Neuronal stem cell (in vitro differentiated cells): ENCODE data around the gene KDF1.
A peak's percentile ranks its signal among the peaks of the same experiment; 100 is the strongest.

Source experiments
- DNase-seq: peaks from one replicate; pipeline ENCODE4 v3.0.0-alpha.2; 2013; ENCODE audit warnings: low spot score
- H2AFZ ChIP-seq: one replicate; pipeline ENCODE4 v1.6.1; 2013; ENCODE audit warnings: mild to moderate bottlenecking, low read length, inconsistent platforms
- H2AK5ac ChIP-seq: 2 replicates; pipeline ENCODE4 v1.6.1; 2013; ENCODE audit warnings: low read depth, mild to moderate bottlenecking, inconsistent platforms, low read length, moderate library complexity, mixed read lengths
- H2BK120ac ChIP-seq: 2 replicates; pipeline ENCODE4 v1.6.1; 2013; ENCODE audit warnings: low read depth, mild to moderate bottlenecking, inconsistent platforms, low read length, moderate library complexity, mixed read lengths
- H2BK12ac ChIP-seq: one replicate; pipeline ENCODE4 v1.6.1; 2013; ENCODE audit warnings: low read length, inconsistent platforms
- H2BK15ac ChIP-seq: 2 replicates; pipeline ENCODE4 v1.6.1; 2013; ENCODE audit warnings: mild to moderate bottlenecking, low read length, inconsistent platforms, mixed read lengths
- H2BK5ac ChIP-seq: one replicate; pipeline ENCODE4 v1.6.1; 2013; ENCODE audit warnings: inconsistent platforms, mild to moderate bottlenecking, low read length, moderate library complexity
- H3K14ac ChIP-seq: one replicate; pipeline ENCODE4 v1.6.1; 2013; ENCODE audit warnings: low read length, inconsistent platforms
- H3K18ac ChIP-seq: 2 replicates; pipeline ENCODE4 v1.6.1; 2013; ENCODE audit warnings: low read length, inconsistent platforms
- H3K23ac ChIP-seq: 2 replicates; pipeline ENCODE4 v1.6.1; 2013; ENCODE audit warnings: low read depth, mild to moderate bottlenecking, mixed read lengths, low read length, inconsistent platforms; ENCODE audit not compliant: poor library complexity
- H3K27ac ChIP-seq: replicated peaks from 3 replicates; pipeline ENCODE4 v1.5.1; 2013; ENCODE audit warnings: low read length, inconsistent platforms
- H3K27me3 ChIP-seq, 3 experiments: 2 replicates each; pipeline ENCODE4 v1.6.1; 2013; ENCODE audit warnings: low read length in 3 of 3, mild to moderate bottlenecking in 2 of 3, inconsistent platforms in 1 of 3, low read depth in 1 of 3, mixed read lengths in 1 of 3, moderate library complexity in 1 of 3; ENCODE audit not compliant: control insufficient read depth in 3 of 3, insufficient read depth in 3 of 3
- H3K36me3 ChIP-seq, 2 donors: replicated peaks in 1 of 2; 2 replicates each; pipeline ENCODE4 v1.6.1; 2013; ENCODE audit warnings: low read length in 2 of 2; ENCODE audit not compliant: control insufficient read depth in 2 of 2, insufficient read depth in 2 of 2
- H3K4ac ChIP-seq: 2 replicates; pipeline ENCODE4 v1.6.1; 2013; ENCODE audit warnings: inconsistent platforms, mild to moderate bottlenecking, low read length, moderate library complexity
- H3K4me1 ChIP-seq, 2 donors: 1 replicate in 1 of 2; 2 replicates in 1 of 2; pipeline ENCODE4 v1.6.1; 2013; ENCODE audit warnings: low read length in 2 of 2, low read depth in 1 of 2; ENCODE audit not compliant: control insufficient read depth in 2 of 2, insufficient read depth in 1 of 2
- H3K4me2 ChIP-seq: one replicate; pipeline ENCODE4 v1.6.1; 2013; ENCODE audit warnings: mild to moderate bottlenecking, low read length, inconsistent platforms; ENCODE audit not compliant: insufficient read depth, poor library complexity, severe bottlenecking
- H3K4me3 ChIP-seq, 2 donors: 2 replicates each; pipeline ENCODE4 v1.5.1; 2013; ENCODE audit warnings: low read length in 2 of 2, mild to moderate bottlenecking in 2 of 2, inconsistent platforms in 1 of 2, moderate library complexity in 1 of 2
- H3K79me1 ChIP-seq: one replicate; pipeline ENCODE4 v1.6.1; 2013; ENCODE audit warnings: low read depth, mild to moderate bottlenecking, inconsistent platforms, low read length, moderate library complexity
- H3K9ac ChIP-seq: one replicate; pipeline ENCODE4 v1.6.1; 2013; ENCODE audit warnings: mild to moderate bottlenecking, low read depth, low read length, inconsistent platforms; ENCODE audit not compliant: poor library complexity
- H3K9me3 ChIP-seq, 2 donors: replicated peaks in 1 of 2; 2 replicates each; pipeline versions ENCODE3 to v1.6.1; 2013; ENCODE audit warnings: low read length in 2 of 2, mild to moderate bottlenecking in 2 of 2, inconsistent platforms in 1 of 2, low read depth in 1 of 2, mixed read lengths in 1 of 2, moderate library complexity in 1 of 2; ENCODE audit not compliant: control insufficient read depth in 2 of 2, insufficient read depth in 1 of 2
- H4K8ac ChIP-seq: one replicate; pipeline ENCODE4 v1.6.1; 2013; ENCODE audit warnings: low read depth, mild to moderate bottlenecking, inconsistent platforms, low read length, moderate library complexity
- H4K91ac ChIP-seq: one replicate; pipeline ENCODE4 v1.6.1; 2013; ENCODE audit warnings: low read length, low read depth, mild to moderate bottlenecking, inconsistent platforms; ENCODE audit not compliant: poor library complexity
- WGBS, 2 donors: extraction: QIAGEN DNeasy Blood & Tissue Kit; methylation state at CpG; one replicate each; pipeline ENCODE4 v1.1.7; 2013; ENCODE audit warnings: missing lambda C conversion rate in 2 of 2, mixed read lengths in 1 of 2; ENCODE audit not compliant: insufficient read length in 2 of 2, insufficient replicate concordance in 1 of 2; ENCODE audit errors: extremely low coverage in 2 of 2; 5-methylcytosine and 5-hydroxymethylcytosine counted together

KDF1 gene

GRCh38 chr1:26913754-26914619, 46.3 kb downstream of the KDF1 start, which contains the start of gene NR0B2:
Gene NR0B2 (minus strand): TSS chr1:26913975. CDS start chr1:26913940, 35 bp downstream.
- peak within 1 kb of the TSS; percentile 65 for H4K8ac ChIP-seq
- H3K36me3 ChIP-seq: no peaks in the 10 kb centered on the region
- H3K27me3 ChIP-seq: peaks cover 0 to 32% (median 2%) of the 10 kb centered on the region in 3 experiments
- H2AFZ ChIP-seq: no peak within 1 kb of the TSS
- H3K9ac ChIP-seq: no peak within 1 kb of the TSS
- no peak within 1 kb of the TSS for H4K91ac ChIP-seq
- WGBS, 2 donors: no CpG with 5 or more reads among the region's 16 CpGs
- no peak within 1 kb of the TSS for H3K4me2 ChIP-seq
- peak within 1 kb of the TSS in 1 of 2 donors; percentile 60 for H3K4me3 ChIP-seq
- DNase-seq: no peak
- peak within 1 kb of the TSS; percentile 87 for H2BK15ac ChIP-seq
- no peaks in the 10 kb centered on the region for H3K9me3 ChIP-seq
- H3K27ac ChIP-seq: no peak within 1 kb of the TSS
- peak within 1 kb of the TSS; percentile 84 for H2BK5ac ChIP-seq
- peak within 1 kb of the TSS; percentile 63 for H2AK5ac ChIP-seq
- H3K23ac ChIP-seq: peak within 1 kb of the TSS; percentile 80
- no peak within 1 kb of the TSS for H3K4ac ChIP-seq
- H2BK120ac ChIP-seq: no peak within 1 kb of the TSS
- no peak within 1 kb of the TSS for H2BK12ac ChIP-seq
- no peaks in the 10 kb centered on the region for H3K79me1 ChIP-seq
- H3K18ac ChIP-seq: peak within 1 kb of the TSS; percentile 57
- peaks cover 0 to 4% of the 10 kb centered on the region in 2 donors for H3K4me1 ChIP-seq
- no peak within 1 kb of the TSS for H3K14ac ChIP-seq

GRCh38 chr1:26913389-26913753, 46.9 kb downstream of the KDF1 start:
- Histone ChIP-seq H2BK120ac (no peak overlapping the region), H2BK15ac (no peak overlapping the region), H3K4me1 (peaks cover 0 to 4% of the 10 kb centered on the region in 2 donors), H4K91ac (no peak overlapping the region), H3K9ac (no peak overlapping the region), H2BK5ac (peak overlapping the region; percentile 84), H3K4me2 (no peak overlapping the region), H3K14ac (no peak overlapping the region), H2BK12ac (no peak overlapping the region), H3K23ac (peak overlapping the region; percentile 80), H3K27me3 (peaks cover 0 to 32% (median 2%) of the 10 kb centered on the region in 3 experiments), H3K36me3 (no peaks in the 10 kb centered on the region), H2AFZ (no peak overlapping the region), H4K8ac (peak overlapping the region; percentile 65), H3K9me3 (no peaks in the 10 kb centered on the region), H3K18ac (no peak overlapping the region), H3K27ac (no peak overlapping the region), H3K4ac (no peak overlapping the region), H3K79me1 (no peaks in the 10 kb centered on the region), H2AK5ac (peak overlapping the region; percentile 63), H3K4me3 (no peak overlapping the region)
- no CpG with 5 or more reads among the region's 5 CpGs for WGBS, 2 donors
- DNase-seq: no peak

GRCh38 chr1:26912147-26912490, 48.1 kb downstream of the KDF1 start:
- no peak overlapping the region for H3K18ac ChIP-seq
- peak overlapping the region; percentile 31 for H3K14ac ChIP-seq
- H3K36me3 ChIP-seq: no peaks in the 10 kb centered on the region
- H3K27me3 ChIP-seq: peaks cover 0 to 34% (median 2%) of the 10 kb centered on the region in 3 experiments
- H3K4me2 ChIP-seq: no peak overlapping the region
- H3K27ac ChIP-seq: no peak overlapping the region
- peaks cover 0 to 4% of the 10 kb centered on the region in 2 donors for H3K4me1 ChIP-seq
- no peak overlapping the region for H2BK5ac ChIP-seq
- no peak overlapping the region for H4K8ac ChIP-seq
- DNase-seq: no peak
- H3K9me3 ChIP-seq: no peaks in the 10 kb centered on the region
- peak overlapping the region; percentile 20 for H2BK15ac ChIP-seq
- no peak overlapping the region for H2BK120ac ChIP-seq
- no CpG with 5 or more reads among the region's 2 CpGs for WGBS, 2 donors
- no peak overlapping the region for H3K4ac ChIP-seq
- no peak overlapping the region for H4K91ac ChIP-seq
- H2AFZ ChIP-seq: no peak overlapping the region
- no peaks in the 10 kb centered on the region for H3K79me1 ChIP-seq
- no peak overlapping the region for H3K9ac ChIP-seq
- H3K23ac ChIP-seq: no peak overlapping the region
- H3K4me3 ChIP-seq: no peak overlapping the region
- H2BK12ac ChIP-seq: no peak overlapping the region
- no peak overlapping the region for H2AK5ac ChIP-seq

- no peak overlapping the region for H3K4me2 ChIP-seq
- no peak overlapping the region for H3K9ac ChIP-seq
- no peak overlapping the region for H2AFZ ChIP-seq
- H3K9me3 ChIP-seq: no peaks in the 10 kb centered on the region
- no peak overlapping the region for H2BK5ac ChIP-seq
- no peaks in the 10 kb centered on the region for H3K79me1 ChIP-seq
- H2BK120ac ChIP-seq: no peak overlapping the region
- no peak overlapping the region for H4K91ac ChIP-seq
- H3K23ac ChIP-seq: peak overlapping the region; percentile 37
- no peak overlapping the region for H3K4ac ChIP-seq
- peak overlapping the region; percentile 36 for H3K18ac ChIP-seq
- no peaks in the 10 kb centered on the region for H3K36me3 ChIP-seq
- H3K4me1 ChIP-seq: peaks cover 0 to 4% of the 10 kb centered on the region in 2 donors
- no peak overlapping the region for H3K27ac ChIP-seq
- peak overlapping the region; percentile 34 for H2BK12ac ChIP-seq
- H4K8ac ChIP-seq: no peak overlapping the region
- H3K14ac ChIP-seq: peak overlapping the region; percentile 31
- WGBS, 2 donors: no CpG with 5 or more reads among the region's 8 CpGs
- no peak for DNase-seq
- H2AK5ac ChIP-seq: peak overlapping the region; percentile 56
- H2BK15ac ChIP-seq: peak overlapping the region; percentile 20
- no peak overlapping the region for H3K4me3 ChIP-seq
- peaks cover 0 to 34% (median 2%) of the 10 kb centered on the region in 3 experiments for H3K27me3 ChIP-seq
Measured at GRCh38 chr1:26911399-26912146, 48.7 kb downstream of the KDF1 start.
